ENCODE results near the gene GATB.

GATB gene

GRCh38 chr4:151670843-151671242, 90.0 kb downstream of the GATB start:
- no peak for DNase-seq

- DNase-seq: no peak
These were observed 90.8 kb downstream of the GATB start for GRCh38 chr4:151669990-151670389.

GRCh38 chr4:151668689-151669402, 92.0 kb downstream of the GATB start:
- DNase-seq: no peak

GRCh38 chr4:151667666-151668065, 93.1 kb downstream of the GATB start:
- DNase-seq: no peak

- DNase-seq: peak in 1 of 3 experiments; percentile 57
These were observed 93.8 kb downstream of the GATB start for GRCh38 chr4:151667048-151667447.

GRCh38 chr4:151666501-151666900, 94.3 kb downstream of the GATB start:
- DNase-seq: no peak

GRCh38 chr4:151665785-151666127, 95.1 kb downstream of the GATB start:
- DNase-seq: no peak

- DNase-seq: no peak
These were observed 95.6 kb downstream of the GATB start for GRCh38 chr4:151665022-151665784.

GRCh38 chr4:151664289-151664688, 96.5 kb downstream of the GATB start:
- DNase-seq: peak in 1 of 3 experiments; percentile 36

GRCh38 chr4:151663109-151663508, 97.7 kb downstream of the GATB start:
- DNase-seq: no peak

- no peak for DNase-seq
These were observed 98.9 kb downstream of the GATB start for GRCh38 chr4:151661873-151662272.

- no peak for DNase-seq
These were observed 100.1 kb downstream of the GATB start for GRCh38 chr4:151660676-151661075.

- DNase-seq: no peak
These were observed 101.0 kb downstream of the GATB start for GRCh38 chr4:151659601-151660364.

- DNase-seq: no peak
These were observed 101.7 kb downstream of the GATB start for GRCh38 chr4:151658959-151659600.

GRCh38 chr4:151657896-151658295, 102.9 kb downstream of the GATB start:
- no peak for DNase-seq

- no peak for DNase-seq
These were observed 104.7 kb downstream of the GATB start for GRCh38 chr4:151656058-151656457.

- DNase-seq: no peak
These were observed 107.3 kb downstream of the GATB start for GRCh38 chr4:151653548-151653918.

- peak in 1 of 3 experiments; percentile 5 for DNase-seq
These were observed 107.8 kb downstream of the GATB start for GRCh38 chr4:151652841-151653547.

GRCh38 chr4:151651496-151651895, 109.3 kb downstream of the GATB start:
- no peak for DNase-seq

- no peak for DNase-seq
These were observed 111.3 kb downstream of the GATB start for GRCh38 chr4:151649479-151649878.

- no peak for DNase-seq
These were observed 114.5 kb downstream of the GATB start for GRCh38 chr4:151646322-151646721.

- peak; percentile 4 to 51 (median 15) for DNase-seq
These were observed 116.2 kb downstream of the GATB start for GRCh38 chr4:151644622-151645021.

GRCh38 chr4:151643564-151643963, 117.2 kb downstream of the GATB start:
- DNase-seq: no peak
